VCaP (cell line): Measurements from ENCODE around the gene VPS13C.

ENCODE experiments used
- H3K27ac ChIP-seq: fragments of 450-650 bp; 2 replicates; pipeline ENCODE4 v1.5.1; 2017
- CTCF ChIP-seq: fragments of 450-650 bp; conservative IDR thresholded peaks from 2 replicates; pipeline ENCODE4 v1.5.1; 2017; ENCODE audit warnings: mild to moderate bottlenecking, moderate library complexity

VPS13C gene

GRCh38 chr15:61890106-61890505, 170.1 kb downstream of the VPS13C start:
- TF ChIP-seq CTCF, result no peak

DNA sequence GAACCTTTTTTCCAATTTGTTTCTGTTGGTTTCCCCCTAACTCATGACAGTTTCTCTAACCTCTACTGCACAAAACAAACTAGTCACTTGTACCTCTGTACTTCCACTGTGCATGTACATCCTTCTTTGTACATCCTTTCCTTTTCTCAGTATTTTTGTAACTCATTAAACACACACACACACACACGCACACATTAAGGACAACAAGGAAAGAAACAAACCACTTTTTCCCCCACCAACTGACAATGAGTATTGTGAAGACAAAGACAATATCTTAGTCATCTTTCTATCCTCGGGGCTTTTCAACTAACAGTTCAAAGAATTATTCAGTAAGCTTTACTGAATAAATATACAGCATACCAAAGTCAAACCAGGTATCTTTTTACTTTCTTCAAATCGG, 170.5 kb downstream of the VPS13C start:
- TF ChIP-seq CTCF, result no peak
- H3K27ac ChIP-seq, result no peak overlapping the region

More at GRCh38 chr15:61890106-61890505, 170.1 kb downstream of the VPS13C start:
- no peak overlapping the region for H3K27ac ChIP-seq

DNA sequence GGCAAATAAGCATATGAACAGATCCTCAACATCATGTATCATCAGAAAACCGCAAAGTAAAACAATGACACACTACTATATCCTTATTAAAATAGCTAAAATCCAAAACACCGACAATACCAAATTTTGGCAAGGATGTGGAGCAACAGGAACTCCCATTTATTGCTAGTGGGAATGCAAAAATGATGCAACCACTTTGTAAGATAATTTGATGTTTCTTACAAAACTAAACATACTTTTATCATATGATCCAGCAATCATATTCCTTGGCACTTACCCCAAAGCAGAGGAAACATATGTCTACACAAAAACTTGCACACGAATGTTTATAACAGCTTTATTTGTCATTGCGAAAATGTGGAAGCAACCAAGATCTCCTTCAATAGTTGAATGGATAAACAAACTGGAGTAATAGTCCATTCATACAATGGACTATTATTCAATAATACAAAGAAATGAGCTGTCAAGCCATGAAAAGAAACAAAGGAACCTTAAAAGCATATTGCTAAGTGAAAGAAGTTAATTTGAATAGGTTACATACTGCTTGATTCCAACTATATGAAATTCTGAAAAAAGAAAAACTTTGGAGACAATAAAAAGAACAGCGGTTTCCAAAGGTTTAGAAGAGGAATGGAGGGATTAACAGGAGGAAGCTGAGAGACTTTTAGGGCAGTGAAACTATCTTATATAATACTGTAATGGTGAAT, 172.0 kb downstream of the VPS13C start:
- H3K27ac ChIP-seq, result no peak overlapping the region
- no peak for TF ChIP-seq CTCF

- no peak for TF ChIP-seq CTCF
- no peak overlapping the region for H3K27ac ChIP-seq
These were observed 180.2 kb downstream of the VPS13C start for GRCh38 chr15:61880084-61880483.

GRCh38 chr15:61879219-61879618, 181.0 kb downstream of the VPS13C start:
- TF ChIP-seq CTCF, result no peak
- H3K27ac ChIP-seq, result no peak overlapping the region

- TF ChIP-seq CTCF, result peak; percentile 87
- no peak overlapping the region for H3K27ac ChIP-seq
These were observed 188.2 kb downstream of the VPS13C start for GRCh38 chr15:61871926-61872522.

DNA sequence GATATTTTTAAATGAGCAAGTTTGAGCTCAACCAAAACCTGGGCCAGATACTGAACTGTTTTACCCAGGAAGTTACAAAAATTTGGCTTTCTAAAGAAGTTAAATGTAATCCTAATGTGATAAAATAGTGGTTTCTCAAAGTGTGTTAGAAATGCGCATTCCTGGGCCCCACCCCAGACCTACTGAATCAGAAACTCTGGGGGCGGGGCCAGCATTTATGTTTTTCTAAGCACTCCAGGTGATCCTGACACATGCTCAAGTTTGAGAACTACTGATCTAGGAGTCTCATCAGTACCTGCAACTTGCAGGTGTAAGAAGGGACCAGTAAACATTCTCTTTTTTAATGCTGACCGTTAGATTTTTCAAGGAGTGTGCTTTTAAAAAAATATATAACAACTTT, 190.6 kb downstream of the VPS13C start:
- no peak for TF ChIP-seq CTCF

More for the DNA sequence above, 190.6 kb downstream of the VPS13C start:
- H3K27ac ChIP-seq, result no peak overlapping the region
